ENCODE measurements around the gene MEI1.

DNA sequence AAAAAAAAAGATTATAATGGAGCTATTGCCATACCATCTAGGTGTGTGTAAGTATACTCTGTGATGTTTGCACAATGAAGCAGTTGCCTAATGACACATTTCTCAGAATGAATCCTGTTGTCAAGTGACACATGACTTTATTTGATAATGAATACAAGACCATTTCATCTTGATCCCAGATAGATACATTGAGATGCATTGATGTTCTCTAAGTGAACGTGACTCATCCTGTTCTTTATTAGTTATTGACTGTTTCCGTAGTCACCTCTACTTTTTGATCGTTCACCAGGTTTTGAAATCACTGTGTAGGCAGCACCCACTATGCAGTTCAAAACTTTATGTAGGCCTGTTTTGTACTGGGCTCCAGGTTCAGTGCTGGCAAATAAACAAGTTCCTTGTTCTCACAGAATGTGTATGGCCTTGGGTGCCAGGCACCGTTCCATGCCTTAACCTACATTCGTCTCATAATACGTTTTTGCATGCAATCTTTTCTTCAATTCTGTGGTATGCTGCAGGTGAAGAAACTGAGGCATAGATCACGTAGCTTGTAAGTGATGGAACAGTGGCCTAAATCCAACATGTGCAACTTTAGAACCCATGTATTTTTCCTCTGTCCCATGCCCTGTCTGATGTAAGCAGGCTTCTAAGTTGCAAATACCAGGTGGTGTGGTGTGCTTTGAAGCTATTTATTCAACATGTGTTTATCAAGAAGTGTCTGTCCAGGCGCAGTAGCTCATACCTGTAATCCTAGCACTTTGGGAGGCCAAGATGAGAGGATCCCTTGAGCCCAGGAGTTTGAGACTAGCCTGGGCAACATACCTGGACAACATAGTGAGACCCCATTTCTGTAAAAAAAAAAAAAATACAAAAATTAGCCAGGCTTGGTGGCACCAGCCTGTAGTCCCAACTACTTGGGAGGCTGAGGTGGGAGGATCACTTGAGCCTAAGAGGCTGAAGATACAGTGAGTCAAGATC lies 144.0 kb downstream of the MEI1 start:
- TF ChIP-seq, protein P1, sequence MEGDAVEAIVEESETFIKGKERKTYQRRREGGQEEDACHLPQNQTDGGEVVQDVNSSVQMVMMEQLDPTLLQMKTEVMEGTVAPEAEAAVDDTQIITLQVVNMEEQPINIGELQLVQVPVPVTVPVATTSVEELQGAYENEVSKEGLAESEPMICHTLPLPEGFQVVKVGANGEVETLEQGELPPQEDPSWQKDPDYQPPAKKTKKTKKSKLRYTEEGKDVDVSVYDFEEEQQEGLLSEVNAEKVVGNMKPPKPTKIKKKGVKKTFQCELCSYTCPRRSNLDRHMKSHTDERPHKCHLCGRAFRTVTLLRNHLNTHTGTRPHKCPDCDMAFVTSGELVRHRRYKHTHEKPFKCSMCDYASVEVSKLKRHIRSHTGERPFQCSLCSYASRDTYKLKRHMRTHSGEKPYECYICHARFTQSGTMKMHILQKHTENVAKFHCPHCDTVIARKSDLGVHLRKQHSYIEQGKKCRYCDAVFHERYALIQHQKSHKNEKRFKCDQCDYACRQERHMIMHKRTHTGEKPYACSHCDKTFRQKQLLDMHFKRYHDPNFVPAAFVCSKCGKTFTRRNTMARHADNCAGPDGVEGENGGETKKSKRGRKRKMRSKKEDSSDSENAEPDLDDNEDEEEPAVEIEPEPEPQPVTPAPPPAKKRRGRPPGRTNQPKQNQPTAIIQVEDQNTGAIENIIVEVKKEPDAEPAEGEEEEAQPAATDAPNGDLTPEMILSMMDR (IDR thresholded peaks at IDR 0.05): no peak
- no peak for TF ChIP-seq EP300 (IDR thresholded peaks at IDR 0.05)
